Measurements from ENCODE around the gene PPP1R37.

Gene PPP1R37

DNA sequence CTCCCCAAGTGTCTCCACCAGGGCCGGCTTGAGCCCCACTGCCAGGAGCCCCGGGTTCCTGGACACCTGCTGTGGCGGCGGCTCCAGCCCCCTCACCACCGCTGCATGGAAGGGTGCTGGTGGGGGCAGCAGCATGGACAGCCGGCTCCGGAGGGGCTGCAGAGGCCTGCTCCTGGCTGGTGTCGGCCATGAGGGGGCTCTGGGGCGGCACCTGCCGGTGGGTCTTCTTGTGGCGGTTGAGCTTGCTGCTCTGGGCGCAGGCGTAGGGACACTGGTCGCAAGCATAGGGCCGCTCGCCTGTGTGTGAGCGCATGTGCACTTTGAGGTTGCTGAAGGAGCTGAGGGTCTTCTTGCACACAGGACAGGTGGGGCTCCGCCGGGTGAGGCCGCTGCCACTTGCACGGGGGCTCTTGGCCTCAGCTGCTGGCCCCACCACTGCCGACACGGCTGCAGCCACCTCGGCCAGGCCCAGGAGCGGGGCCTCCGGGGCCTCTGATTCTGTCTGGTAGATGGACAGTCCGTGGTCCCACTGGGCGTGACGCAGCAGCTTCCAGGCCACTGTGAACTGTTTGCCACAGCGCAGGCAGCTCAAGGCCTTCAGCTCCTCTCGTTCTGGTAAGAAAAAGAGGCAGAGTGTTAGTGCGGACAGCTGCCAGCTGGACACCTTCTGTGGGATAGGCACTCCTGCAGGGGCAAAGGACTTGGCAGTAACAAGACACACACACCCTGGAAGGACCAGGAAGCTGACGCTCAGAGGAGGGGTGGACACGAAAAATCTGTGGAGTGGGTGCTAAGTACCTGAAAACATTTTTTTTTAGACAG lies 20.8 kb upstream of the PPP1R37 start:
- no peak for DNase-seq

DNA sequence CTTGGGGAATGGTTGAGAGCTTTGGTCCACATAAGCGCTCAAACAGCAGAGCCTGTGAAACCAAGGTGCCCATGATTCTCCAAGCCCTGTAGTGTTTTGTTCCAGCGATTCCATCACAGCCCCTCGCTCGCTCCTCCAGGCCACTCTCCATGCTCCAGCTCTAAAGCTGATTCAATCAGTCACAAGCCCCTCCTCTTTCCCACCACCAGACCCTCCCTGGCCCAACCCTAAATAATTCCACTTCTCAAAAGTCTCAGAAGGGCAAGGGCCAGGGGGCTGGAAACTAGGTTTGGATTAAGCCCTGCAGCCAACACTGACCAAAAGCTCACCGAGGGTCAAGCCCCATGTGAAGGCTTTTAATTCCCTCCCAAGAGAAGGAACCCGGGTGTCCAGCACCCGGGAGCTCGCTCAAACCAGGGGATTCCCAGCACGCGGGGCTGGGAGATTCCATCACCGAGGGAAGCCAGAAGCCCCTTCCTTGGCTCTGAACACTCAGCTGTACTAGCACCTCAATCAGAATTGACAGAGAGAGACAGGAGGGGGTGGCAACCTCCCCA lies 18.2 kb upstream of the PPP1R37 start:
- DNase-seq: no peak

DNA sequence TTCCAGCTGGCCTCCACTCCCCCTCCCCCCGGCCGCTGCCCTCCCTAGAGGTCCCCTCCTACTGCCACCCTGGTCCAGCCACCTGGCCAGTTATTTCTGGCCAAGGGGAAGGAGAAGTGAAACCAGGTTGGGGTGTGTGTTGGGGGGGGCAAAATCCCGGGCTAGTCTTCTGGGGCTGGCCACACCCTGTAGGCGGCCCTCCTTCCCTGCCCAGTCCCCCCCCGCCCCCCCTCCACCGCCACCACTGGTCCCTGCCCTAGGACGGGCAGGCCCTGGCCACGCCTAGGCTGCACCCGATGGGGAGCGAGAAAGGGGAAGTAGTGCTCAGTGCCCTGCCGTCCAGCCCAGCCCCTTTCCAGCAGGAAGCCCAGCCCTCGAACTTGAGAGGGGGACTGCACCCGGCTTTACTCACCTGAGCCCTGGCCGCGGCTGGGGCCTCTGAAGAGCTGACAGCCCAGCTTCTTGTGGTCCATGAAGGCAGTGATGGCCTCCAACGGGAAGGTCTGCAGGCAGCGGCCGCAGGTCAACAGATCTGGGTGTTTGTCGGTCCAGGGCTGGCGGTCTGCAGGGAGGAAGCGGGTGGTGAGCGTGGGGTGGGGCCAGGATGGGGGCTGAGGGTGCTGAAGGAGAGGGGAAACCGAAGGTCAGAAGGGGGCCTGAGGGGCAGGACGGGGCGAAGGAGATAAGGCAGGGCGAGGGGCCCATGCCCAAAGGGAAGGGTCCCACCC lies 17.5 kb upstream of the PPP1R37 start:
- DNase-seq: peak; percentile 65 to 86

DNA sequence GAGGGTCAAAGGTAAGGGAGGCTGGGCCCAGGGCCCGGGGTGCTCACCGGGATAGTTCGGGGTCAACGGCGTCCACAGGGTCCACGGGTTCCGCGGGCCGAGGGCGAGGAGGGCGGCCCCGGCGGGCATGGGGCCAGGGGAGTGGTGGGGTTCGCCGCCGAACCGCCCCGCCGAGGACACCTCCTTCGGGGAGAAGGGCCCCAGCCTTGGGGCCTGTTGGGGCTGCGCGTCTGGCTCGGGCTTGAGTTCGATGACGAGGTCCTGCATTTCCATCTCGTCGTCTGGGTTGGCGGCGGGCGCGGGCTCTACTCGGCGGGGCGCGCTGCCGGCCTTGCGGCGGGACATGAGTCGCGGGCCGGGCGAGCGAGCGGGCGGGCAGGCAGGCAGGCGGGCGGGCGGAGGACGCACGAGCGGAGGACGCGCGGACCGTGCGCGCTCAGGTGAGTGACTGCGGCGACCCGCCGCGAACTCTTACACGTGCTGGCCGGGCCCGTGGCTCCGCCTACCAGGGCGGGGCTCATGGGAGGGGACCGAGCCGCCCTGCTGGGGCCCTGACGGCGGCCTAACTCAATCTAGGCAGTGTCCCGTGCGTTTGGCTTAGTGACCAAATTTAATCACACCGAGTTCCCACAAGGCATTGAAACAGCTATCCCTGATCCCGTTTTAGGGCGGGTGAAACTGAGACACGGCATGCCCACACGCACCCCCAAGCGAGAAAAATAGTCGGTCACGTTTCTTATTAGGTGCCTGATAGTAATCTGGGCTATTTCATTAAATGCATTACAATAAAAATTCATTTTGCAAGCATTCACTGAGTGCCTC lies 16.7 kb upstream of the PPP1R37 start, which contains the start of gene ZNF296:
TSS of gene ZNF296 (minus strand) at position 450 of the 822 bp plus-strand sequence. CDS start at position 345, 105 bp downstream.
- peak; percentile 75 to 84 for DNase-seq

DNA sequence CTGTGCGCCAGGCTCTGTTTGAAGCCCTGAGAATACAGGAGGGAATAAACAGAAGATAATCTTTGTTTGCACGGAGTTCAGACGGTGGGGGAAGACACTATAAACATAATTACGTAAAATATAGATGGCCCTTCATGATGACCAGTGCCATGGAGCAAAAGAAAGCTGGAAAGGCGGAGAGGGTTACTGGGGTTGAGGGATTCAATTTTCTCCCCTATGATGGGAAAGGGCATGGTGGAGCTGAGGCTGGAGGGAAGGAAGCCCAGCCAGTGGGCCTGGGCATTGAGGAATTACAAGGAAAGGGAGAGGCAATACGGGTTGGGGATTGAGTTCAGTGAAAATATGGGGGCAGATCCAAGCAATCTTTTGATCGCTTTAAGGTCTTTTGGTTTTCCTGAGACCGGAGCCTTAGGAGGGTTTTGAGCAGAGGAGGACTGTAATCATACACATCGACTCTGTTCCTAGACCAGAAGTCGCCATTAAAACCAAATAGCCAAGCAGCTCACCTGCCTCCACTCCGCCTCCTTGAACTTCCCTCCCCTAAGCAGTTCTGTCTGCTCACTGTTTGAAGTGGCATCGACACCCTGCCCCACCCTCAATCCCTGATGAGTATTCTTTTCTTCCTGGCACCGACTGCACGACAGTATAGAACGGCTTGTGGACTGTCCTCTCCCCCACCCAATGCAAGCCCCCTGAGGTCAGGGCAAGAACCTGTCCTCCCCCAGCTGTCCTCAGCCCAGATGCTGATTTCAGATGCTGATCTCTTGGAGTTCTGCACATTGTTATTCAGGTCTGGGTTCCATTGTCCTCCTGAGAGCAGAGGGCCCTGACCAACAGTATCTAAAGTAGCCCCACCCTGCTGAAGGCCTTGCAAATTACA lies 15.9 kb upstream of the PPP1R37 start:
- DNase-seq: no peak

DNA sequence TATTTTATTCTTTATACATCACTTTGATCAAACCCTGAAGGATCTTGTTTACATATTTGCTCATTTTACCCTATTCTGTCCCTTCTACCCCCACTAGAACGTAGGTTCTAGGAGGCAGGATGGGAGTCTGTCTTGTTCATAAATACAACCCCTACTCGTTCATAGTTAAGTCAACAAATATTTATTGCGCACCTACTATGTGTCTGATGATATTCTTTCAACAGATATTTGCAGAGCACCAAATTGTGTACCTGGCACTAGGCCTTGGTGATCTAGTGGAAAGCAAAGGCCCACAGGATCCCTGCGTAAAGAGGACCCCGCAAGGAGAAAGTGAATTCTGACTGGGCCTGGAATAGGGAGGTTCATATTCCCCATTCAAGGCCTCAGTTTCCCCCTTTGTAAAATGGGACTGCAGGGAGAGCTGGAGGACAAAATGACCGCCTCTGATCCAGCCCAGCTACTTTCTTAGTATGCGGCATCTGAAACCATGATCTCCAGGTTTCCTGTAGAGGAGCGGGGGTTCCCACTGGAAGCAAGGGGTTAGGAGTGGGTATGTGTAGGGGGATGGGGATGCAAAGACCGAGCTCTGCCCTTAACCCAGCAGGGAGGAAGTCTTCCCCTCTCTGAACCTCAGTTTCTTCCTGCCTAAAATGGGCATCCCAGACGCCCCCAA lies 14.5 kb upstream of the PPP1R37 start:
- DNase-seq: no peak

DNA sequence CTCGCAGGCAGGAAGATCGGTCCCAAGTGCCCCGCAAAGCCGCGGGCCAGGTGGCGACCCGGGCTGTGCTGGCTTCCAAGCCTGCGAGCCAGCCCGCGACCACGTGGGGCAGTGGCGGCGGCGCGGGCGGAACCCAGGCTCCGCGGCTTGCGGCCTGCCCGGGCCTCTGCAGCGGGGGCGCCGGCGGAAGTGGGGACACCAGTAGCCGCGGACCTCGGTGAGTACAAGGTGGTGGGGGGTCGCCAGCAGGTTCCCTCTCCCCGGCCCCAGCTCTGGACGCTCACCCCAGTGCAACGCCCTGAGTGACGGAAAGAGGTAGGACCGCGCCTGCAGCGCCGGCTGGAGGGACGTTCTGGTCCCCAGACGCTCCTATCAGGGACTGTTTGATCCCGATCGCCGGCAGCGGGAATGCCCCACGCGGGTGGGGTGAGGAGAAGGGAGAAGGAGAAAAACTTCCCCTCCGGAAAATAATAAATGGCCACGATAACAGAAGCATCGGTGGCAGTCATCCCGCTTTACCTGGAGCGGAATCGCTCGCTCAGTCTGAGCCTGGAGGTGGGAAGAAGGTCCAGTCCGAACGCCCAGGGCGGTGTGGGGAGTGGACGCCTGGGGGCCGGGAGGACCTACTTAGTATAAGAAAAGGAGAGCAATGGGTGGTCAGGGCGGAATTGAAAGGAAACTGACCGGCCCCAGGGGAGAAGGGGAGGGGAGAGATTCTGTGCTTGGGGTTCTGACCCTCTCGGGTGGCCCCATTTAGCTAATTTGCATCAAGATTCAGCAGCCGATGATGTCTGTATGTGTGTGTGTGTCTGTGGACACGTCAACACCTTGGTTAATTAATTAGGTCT lies 13.7 kb upstream of the PPP1R37 start, which contains the start of gene GEMIN7:
TSS of gene GEMIN7 (plus strand) at position 198 of the 848 bp plus-strand sequence. CDS start 10,855 bp downstream, outside the sequence.
- DNase-seq: peak; percentile 74 to 82

DNA sequence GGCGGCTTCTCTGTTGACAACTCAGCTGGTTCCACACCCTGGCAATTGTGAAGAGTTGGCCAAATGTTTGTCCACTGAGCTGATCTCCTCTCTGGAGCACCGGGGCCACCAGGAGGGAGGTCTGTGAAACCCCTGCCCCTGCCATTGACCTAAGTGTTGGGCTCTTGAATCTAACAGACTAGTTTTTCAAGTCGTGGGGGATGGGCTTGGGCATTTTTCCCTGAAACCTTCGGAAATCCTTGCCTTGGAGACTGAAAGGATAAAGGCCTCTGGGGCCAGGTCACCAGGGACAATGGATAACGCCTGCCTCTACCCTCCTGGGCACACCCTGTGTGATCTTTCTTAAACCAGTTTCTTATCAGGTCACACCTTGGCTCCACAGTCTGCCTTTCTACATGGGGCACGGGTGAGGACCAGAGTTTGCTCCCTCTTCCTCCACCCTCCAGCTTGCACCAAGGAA lies 13.0 kb upstream of the PPP1R37 start:
- peak in 1 of 2 donors; percentile 14 for DNase-seq

DNA sequence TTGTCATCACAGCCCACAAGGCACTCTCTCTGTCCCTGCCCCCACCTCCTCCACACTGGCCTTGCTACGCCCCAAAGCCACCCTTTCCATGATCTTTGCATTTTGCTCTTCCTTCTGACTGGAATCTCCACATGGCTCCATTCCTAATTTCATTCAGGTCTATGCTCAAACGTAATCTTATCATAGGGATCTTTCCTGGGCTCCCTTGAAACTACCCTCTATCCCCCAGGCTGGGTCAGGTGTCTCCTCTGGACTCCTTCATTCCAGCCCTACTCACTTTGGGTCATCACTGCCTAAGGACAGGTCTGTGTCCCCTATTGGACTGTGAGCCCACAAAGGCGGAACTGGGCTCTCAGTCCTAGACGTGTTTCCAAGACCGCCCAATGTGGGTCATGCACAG lies 10.8 kb upstream of the PPP1R37 start:
- DNase-seq: no peak

DNA sequence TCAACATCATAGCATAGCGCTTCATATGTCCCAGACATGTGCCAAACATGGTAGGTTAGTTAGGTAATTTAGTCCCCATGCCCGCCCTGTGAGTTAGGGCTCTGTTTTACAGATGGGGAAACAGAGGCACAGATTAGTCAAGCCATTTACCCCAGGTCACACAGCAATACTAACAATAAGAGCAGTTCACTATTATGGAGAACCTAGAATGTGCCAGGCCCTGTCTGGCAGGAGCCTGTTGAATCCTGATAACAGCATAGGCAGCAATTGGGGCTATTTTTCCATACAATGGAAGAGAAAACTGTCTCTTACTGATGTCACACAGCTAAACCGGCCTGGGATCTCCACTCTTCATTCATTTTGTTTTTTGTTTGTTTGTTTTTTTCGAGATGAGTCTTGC lies 6.5 kb upstream of the PPP1R37 start:
- DNase-seq: no peak

DNA sequence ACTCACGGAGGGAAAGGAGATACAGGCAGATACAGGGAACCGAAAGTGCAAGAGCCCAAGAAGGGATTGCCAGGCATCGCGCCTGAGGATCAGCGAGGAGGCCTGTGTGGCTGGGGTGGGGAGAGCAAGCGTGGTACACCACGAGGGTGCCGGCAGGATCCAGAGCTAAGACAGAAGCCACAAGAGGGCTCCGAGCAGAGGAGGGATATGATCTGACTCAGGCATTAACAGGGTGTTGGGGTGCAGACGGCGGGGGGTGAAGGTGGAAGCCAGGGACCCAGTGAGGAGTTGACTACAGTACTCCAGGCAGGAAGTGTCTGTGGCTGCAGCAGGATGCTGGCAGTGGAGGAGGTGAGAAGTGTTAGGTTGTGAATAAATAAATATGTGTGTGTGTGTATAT lies 5.4 kb upstream of the PPP1R37 start:
- peak; percentile 66 to 83 for DNase-seq

DNA sequence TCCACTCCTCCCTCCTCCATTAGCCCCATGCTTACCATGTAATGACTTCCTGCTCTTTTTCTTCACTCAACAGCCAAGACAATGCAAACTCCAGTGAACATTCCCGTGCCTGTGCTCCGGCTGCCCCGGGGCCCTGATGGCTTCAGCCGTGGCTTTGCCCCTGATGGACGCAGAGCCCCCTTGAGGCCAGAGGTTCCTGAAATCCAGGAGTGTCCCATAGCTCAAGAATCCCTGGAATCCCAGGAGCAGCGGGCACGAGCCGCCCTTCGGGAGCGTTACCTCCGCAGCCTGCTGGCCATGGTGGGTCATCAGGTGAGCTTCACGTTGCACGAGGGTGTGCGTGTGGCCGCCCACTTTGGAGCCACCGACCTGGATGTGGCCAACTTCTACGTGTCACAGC lies 2.9 kb upstream of the PPP1R37 start:
- DNase-seq: no peak

DNA sequence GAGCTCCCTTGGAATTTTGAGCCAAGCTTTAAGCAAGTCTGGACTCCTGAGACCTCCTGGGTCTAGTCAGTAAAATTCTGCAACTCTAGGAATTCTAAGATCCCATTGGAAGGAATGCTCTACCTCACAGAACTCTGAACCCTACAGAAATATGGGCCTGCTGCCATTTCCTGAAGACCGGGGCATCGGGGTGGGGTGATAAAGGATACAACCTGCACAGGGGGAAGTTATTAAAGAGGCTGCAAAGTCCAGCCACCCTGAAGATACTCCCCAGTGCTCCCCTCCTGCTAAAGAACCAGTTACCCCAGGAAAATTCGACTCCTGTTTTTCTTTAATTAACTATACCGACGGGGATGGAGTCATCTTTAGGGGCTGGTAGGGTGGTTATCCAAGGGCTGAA lies 2.4 kb upstream of the PPP1R37 start:
- DNase-seq: no peak

DNA sequence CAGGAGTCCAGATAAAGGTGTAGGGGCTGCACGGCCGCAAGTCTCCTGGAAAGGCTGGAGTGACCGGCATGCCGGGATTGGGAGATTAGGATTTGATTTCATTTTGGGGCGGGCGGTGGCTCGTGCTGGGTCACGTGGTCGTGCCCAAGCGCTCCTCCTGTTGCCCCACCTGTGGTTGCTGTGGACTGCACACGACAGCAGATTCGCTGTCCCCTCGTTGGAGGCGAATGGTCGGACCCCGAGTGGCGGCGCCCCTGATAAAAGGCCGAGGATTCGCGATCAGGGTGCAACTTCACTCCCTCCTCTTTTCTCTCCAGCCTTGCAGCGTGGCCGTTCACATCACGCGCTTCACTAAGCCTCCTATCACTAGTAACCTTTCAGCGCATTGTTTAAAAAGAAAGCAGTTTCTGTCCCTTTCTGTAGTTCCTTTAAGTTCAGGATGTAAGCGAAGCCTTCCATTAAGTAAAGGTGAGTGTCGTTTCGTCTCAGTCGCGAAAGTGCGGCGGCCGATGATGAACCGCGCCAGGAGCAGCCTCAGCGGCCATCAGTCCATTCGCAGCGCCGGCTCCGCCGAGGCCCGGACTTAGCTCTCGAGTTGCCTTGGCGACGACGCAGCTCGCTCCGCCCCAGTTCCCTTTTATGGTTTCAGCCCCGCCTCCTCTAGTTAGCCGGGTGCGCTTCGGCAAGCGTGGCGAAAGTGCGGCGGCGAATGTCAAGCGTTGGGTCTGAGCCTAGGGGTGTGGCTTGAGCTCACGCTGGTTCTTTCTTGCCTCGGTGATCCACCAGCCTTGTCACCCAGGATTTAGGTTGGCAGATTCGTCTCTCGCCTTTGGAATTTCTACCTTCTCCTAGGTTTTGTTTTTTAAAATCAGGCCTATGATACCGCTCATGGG lies 1.7 kb upstream of the PPP1R37 start:
- peak; percentile 97 to 98 for DNase-seq

DNA sequence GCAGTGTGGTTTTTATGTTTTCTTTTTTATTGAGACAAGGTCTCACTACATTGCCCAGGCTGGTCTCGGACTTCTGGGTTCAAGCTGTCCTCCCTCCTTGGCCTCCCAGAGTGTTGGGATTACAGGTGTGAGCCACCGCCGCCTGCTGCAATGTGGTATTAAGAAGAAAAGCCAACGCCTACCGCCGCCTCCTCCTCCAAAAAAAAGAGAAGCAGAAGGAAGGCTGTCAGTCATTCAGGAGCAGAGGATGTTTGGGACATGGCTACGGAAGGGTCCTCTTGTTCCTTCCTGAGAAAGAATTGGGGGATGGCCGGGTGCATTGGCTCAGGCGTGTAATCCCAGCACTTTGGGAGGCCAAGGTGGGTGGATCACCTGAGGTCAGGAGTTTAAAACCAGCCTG lies 1.2 kb downstream of the PPP1R37 start:
- DNase-seq: no peak

DNA sequence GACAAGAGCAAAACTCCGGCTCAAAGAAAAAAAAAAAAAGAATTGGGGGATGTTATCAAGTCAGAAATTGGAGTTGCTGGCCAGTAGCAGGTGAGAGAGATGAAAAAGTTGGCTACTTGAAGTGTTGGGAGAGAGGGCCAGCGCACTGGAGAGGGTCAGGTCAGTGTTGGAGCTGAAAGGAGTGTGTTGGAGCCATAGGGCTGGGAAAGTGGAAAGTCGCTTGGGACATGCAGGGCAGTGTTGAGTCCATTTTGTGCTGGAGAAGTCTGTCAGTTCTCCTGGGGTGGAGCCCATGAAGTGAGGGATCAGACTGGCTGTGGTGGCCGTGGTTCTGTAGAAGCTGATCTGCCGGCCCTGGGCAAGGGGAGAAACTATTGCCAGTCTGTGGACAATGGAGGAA lies 1.7 kb downstream of the PPP1R37 start:
- DNase-seq: no peak

DNA sequence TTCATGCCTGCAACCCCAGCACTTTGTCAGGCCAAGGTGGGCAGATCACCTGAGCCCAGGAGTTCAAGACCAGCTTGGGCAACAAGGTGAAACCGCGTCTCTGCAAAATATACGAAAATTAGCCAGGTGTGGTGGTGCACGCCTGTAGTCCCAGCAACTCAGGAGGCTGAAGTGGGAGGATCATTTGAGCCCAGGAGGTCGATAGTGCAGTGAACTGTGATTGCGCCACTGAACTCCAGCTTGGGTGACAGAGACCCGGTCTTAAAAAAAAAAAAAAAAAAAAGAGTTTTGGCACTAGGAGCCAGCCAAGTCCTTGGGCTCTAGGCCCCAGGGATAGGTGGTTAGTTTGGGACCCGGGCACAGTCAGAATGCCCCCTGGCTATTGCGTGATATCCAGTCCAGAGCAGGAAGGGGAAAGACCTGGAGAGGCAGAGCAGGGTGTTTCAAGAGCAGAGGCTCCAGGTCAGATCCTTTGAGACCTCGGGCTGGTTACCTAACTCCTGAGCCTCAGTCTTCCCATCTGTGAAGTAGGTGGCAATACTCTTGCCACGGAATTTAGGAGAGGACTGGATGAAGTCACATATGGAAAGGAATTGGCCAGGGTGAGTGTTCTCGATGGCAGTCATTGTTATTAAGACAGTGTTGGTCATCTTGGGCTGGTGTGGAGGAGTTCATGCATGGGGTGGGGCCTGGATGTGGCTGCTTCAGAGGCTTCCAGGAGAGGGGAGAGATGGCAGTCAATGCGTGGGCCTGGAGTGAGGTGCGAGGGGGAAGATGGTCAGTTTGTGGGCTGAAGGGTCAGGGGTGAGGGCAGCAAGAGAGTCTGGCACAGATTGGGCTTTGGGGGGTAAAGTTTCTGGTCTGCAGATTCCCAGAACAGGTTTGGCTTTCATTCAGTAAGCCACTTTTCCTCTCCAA lies 2.8 kb downstream of the PPP1R37 start:
- DNase-seq: no peak

DNA sequence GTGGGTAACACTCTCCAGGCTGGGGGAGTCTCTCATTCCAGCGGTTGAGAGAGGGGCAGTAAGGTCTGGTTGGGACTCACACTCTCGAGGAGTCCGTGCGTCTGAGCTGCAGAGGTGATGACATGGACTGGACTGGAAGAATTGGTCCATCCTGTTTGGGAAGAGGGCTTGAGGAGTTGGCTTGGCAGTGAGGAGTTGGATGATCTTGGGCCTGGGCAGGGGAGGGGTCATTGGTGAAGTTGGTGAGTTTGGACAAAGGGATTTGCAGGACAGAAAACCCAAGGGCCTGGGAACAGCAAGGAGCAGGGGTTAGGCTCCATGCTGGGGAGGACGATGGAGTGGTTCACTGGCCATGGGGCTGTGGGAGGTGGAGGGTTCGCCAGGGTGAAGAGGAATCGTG lies 3.7 kb downstream of the PPP1R37 start:
- DNase-seq: no peak
